ENCODE measurements around the gene ABHD2.

The ABHD2 gene

DNA sequence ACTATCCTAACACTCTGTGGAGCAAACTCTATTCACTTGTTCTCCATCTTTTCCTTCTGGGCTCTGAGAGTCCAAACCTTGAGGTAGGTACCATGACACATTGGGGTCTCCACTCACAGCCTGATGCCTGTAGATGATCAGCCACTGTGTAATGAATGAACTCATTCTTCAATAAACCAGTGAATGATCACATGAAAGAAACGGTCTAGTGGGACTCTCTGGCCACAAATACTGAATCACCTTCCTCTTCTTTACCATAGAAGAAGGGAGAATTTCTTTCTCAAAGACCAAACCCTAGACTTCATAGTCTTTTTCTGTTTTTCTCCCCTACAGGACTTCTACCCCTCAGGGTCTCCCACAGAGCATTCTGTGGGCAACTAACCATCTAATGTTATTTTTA lies 20.5 kb upstream of the ABHD2 start:
- DNase-seq (ENCODE audit: low read depth) = no peak
- TF ChIP-seq, protein P1, sequence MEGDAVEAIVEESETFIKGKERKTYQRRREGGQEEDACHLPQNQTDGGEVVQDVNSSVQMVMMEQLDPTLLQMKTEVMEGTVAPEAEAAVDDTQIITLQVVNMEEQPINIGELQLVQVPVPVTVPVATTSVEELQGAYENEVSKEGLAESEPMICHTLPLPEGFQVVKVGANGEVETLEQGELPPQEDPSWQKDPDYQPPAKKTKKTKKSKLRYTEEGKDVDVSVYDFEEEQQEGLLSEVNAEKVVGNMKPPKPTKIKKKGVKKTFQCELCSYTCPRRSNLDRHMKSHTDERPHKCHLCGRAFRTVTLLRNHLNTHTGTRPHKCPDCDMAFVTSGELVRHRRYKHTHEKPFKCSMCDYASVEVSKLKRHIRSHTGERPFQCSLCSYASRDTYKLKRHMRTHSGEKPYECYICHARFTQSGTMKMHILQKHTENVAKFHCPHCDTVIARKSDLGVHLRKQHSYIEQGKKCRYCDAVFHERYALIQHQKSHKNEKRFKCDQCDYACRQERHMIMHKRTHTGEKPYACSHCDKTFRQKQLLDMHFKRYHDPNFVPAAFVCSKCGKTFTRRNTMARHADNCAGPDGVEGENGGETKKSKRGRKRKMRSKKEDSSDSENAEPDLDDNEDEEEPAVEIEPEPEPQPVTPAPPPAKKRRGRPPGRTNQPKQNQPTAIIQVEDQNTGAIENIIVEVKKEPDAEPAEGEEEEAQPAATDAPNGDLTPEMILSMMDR (IDR thresholded peaks at IDR 0.05; ENCODE audit: insufficient read depth, low read depth, low read length, missing control alignments) = no peak
- no peak overlapping the region for H3K4me3 ChIP-seq (ENCODE audit: low read length)

DNA sequence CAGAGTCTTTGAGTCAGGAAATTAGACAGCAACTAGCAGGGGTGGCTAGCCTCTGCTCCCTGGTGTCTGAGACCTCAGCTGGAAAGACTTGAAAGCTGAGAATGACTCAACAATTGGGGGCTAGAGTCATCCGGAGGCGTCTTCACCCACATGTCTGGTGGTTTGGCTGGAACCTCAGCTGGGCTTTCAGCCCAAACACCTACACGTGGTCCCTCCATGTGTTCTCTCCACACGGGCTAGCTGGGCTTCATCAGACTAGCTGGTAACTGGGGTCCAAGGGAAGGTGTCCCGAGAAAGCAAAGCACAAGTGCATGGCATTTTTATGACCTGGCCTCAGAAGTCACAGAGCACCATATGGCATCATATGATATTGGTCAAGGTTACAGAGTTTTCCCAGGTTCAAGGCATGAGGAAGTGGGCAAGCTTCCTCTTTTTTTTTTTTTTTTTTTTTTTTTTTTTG lies 19.9 kb upstream of the ABHD2 start:
- H3K4me3 ChIP-seq (ENCODE audit: low read length) = no peak overlapping the region
- TF ChIP-seq, protein P1 (IDR thresholded peaks at IDR 0.05; ENCODE audit: insufficient read depth, low read depth, low read length, missing control alignments) = no peak
- DNase-seq (ENCODE audit: low read depth) = peak; percentile 66

DNA sequence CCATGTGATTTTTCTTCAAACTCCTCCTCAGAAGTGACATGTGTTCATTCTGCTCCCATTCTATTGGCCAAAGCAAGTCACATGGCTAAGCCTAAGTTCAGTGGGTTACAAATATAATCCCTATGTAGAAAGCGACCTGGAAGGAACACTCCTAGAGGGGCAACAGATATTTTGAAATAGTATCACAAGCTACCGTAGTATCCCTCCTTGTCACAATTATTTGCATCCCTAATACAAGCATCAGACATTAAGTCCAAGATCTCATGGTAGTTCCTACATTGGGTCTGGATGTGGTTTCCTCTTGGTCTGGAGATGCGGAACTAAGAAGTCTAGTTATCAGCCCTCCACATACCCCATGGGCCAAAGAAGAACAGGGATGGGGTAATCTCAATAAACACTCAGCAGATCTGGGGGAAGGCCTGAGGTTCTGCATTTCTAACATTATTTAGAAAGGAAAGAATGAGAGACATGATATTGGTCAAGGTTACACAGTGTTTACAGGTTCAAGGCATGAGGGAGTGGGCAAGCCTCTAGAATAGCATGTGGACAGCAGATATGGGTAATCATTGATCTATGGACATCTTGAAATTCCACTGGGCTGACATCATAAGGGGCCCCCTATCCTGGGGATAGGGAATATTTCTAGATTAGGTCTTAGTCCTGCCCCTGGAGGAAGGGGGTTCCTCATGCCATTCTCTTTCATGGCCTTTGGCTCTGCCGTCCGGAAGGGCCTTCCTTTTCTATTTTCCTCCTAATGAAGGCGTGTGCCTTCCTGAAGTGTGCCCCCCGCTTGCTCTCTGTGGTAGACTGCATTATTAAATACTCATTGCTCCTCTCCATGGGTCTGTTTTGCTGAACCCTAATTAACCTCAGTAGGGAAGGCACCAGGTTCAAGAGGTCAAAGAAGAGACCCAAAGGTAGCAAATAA lies 17.8 kb upstream of the ABHD2 start:
- TF ChIP-seq, protein P1 (IDR thresholded peaks at IDR 0.05; ENCODE audit: insufficient read depth, low read depth, low read length, missing control alignments) = no peak
- DNase-seq (ENCODE audit: low read depth) = no peak

DNA sequence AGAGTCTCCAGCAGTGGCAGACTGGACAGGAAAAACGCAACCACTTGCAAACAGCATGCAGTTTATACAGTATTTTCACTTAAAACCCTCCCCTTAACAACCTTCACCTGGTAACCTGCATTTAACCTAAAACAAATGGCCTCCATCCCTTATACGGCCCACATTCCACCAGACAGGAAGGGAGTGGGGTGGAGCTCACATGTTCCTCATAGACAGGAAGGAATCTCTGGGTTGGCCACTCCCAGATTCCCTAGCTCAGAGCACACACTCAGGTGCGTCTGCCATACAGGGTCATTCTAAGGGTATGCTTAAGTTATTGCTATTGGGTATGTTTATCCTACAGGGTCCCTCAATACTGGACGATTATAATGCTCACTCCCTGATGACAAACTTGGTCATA lies 16.8 kb upstream of the ABHD2 start:
- DNase-seq (ENCODE audit: low read depth) = peak; percentile 29
- TF ChIP-seq, protein P1 (IDR thresholded peaks at IDR 0.05; ENCODE audit: insufficient read depth, low read depth, low read length, missing control alignments) = no peak
- H3K4me3 ChIP-seq (ENCODE audit: low read length) = no peak overlapping the region

More for the DNA sequence above, 17.8 kb upstream of the ABHD2 start:
- H3K4me3 ChIP-seq (ENCODE audit: low read length) = no peak overlapping the region

DNA sequence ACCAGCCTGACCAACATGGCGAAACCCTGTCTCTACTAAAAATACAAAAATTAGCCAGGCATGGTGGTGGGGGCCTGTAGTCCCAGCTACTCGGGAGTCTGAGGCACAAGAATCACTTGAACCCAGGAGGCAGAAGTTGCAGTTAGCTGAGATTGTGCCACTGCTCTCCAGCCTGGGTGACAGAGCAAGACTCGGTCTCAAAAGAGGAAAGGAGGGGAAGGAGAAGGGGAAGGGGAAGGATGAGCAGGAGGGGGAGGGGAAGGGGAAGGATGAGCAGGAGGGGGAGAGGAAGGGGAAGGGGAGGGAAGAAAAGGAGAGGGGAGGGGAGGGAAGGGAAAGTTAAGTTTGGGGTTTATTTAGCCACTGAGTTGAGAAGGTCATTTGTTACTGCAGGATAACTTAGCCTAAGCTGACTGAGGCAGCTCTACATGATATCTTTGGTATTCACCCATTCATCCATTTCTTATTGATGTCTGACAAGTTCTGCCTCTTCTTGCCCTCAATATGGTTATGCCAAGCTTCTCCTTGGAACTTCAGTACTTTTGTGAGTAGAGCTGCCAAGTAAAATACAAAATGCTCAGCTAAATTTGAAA lies 15.9 kb upstream of the ABHD2 start:
- TF ChIP-seq, protein P1 (IDR thresholded peaks at IDR 0.05; ENCODE audit: insufficient read depth, low read depth, low read length, missing control alignments) = no peak
- H3K4me3 ChIP-seq (ENCODE audit: low read length) = no peak overlapping the region
- DNase-seq (ENCODE audit: low read depth) = no peak

GRCh38 chr15:89074402-89075012 lies 13.7 kb upstream of the ABHD2 start:
- H3K4me3 ChIP-seq (ENCODE audit: low read length) = no peak overlapping the region
- TF ChIP-seq, protein P1 (IDR thresholded peaks at IDR 0.05; ENCODE audit: insufficient read depth, low read depth, low read length, missing control alignments) = no peak
- no peak for DNase-seq (ENCODE audit: low read depth)
